Superior temporal gyrus (tissue), 1 donor: ENCODE results near the gene SSH2.
"Not testable (repeated sequence)": the region's sequence is repeated elsewhere in the genome, so short reads cannot be mapped to it uniquely, and the experiment has no call there.

Experiments used
- DNase-seq: peaks from one replicate; pipeline ENCODE4 v3.0.0-alpha.2; 2016; ENCODE audit errors: extremely low spot score

The SSH2 gene

DNA sequence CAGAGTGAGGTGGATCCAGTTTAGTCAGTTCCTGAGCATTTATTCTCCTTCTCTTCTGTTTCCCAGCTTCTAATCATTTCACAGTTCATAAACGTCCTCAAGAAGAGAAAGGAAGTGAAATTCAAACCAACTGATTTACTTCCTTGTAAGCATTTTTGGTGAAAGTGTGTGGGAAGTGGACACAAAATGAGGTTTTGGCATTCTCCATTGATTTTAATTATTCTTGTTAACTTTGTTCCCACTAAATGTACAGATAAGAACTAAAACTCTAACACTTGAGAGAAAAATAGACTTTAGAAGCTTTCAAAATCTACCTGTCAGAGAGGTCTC lies 264.6 kb downstream of the SSH2 start:
- no peak for DNase-seq

DNA sequence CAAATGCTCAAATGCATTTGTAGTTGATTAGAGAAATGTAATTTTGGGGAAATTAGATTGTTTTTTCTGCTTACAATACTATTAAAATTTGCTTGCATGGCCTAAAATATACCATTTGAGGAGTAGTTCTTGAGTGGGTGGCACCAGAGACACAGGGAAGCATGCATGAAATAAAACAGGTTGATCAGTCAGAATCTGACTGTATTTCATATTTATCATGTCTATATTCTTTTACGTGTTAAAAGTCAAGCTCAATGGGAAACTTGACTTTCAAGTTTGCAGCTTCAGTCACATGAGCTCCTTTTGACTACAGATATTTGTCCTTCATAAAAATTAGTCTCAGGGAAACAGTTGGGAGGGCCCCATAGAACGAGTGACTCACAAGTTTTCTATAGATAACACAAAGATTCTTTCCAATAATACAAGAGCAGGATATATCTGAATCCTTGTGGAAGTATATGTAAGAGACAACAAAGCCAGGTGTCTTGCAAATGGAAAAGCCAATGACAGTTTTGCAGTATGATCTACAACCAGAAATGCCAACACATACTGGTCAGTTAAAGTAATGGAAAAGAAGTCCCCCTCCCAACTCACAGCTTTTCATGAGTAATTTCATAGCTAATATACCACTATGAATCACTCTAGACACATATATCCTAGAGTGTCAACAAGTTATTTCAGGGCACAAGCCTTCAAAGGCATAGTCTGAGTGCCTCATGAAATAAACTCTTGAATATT lies 265.1 kb downstream of the SSH2 start:
- DNase-seq: no peak

- no peak for DNase-seq
These were observed 266.9 kb downstream of the SSH2 start for GRCh38 chr17:29663155-29663554.

- DNase-seq: no peak
These were observed 268.8 kb downstream of the SSH2 start for GRCh38 chr17:29661213-29661612.

- DNase-seq: no peak
These were observed 270.9 kb downstream of the SSH2 start for GRCh38 chr17:29659155-29659554.

DNA sequence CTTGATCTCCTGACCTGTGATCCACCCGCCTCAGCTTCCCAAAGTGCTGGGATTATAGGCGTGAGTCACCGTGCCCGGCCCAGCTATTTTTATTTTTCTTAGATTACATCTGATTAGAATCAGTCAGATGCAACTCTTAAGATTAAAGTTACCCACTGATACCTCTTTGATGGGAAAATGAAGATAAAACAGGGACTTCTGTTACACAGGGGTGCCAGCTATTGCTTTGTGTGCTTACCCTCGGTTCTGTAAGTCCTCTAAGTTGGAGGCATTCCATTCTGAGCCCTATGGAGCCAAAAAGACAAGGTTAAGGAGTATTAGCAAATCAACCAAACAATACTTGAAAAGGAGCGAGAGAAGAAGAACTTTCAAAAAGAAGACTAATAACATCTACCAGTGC lies 274.7 kb downstream of the SSH2 start:
- no peak for DNase-seq

- DNase-seq: no peak
These were observed 275.9 kb downstream of the SSH2 start for GRCh38 chr17:29653995-29654714.

GRCh38 chr17:29652976-29653375 lies 277.1 kb downstream of the SSH2 start:
- DNase-seq: no peak

DNA sequence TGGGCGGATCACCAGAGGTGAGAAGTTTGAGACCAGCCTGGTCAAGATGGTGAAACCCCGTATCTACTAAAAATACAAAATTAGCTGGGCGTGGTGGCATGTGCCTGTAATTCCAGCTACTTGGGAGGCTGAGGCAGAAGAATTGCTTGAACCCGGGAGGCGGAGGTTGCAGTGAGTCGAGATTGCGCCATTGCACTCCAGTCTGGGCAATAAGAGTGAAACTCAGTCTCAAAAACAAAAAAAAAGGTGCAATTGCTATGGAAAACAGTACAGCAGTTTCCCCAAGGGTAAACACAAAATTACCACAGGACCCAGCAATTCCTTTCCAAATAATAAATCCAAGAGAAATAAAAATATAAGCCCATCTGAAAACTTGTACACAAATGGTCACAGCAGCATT lies 278.1 kb downstream of the SSH2 start:
- DNase-seq: not testable (repeated sequence)

DNA sequence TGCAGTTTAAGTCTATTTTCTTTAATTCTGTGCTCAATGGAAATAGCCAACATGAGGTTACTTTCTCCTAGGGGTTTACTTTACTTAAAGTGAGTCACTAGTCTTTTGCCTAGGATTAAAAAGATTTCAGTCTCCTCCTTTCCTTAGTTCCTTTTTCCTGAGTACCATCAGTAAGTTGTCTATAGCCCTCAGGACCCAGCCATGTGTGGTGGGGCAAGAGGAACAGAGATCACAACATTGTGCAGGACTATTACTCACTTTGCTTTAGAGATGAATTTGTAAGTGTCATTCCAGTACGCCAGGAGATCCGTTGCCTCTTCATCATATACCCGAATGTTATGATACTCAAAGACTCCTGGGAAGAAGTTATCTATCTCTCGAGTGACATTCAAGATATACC lies 279.6 kb downstream of the SSH2 start:
- DNase-seq: no peak

GRCh38 chr17:29649359-29649758 lies 280.7 kb downstream of the SSH2 start:
- no peak for DNase-seq

- DNase-seq: no peak
These were observed 282.0 kb downstream of the SSH2 start for GRCh38 chr17:29648005-29648404.

DNA sequence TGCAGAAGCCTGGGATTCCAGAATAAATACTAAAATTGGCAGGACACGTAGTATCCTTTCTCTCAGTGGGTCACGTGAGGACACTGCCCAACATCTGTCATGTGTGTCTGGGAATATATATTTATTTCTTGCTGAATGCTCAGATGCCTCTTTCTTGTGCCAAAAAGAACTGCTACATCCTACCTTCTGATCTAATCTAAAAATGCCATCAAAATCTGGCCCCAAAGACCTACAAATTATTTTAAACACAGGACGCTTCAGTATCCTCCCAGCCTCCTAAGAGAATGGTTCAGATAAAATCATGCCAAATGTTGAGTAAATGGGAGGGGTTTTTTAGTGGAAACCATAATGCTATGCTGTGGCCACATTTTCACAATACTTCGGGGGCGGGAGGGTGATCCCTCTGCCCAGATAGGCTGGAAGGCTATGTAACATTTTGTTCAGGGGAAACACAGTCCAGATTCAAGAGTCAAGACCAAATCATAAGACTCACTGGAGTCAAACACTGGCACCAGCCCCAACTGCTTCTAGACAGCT lies 284.4 kb downstream of the SSH2 start:
- DNase-seq: peak; percentile 81

- DNase-seq: no peak
These were observed 286.2 kb downstream of the SSH2 start for GRCh38 chr17:29643817-29644160.

DNA sequence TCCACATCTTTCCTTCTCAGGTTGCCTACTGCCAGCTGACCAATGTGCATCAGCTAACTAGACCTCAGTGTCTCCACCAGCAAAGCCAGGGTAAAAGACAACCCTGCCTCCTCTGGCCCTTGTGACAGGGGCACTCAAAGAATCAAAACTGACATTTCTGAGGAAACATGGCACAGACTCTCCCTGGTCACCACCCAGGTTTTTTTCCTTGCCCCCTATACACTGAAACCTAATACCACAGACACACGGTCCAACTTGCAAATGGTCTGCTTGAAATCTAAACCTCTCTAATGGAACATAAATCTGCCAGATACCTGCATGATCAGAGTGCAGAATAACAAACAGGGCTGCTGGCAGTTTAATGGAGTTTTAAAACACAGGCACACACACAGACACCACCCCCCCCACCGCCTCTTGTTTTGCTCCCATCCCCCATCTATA lies 287.8 kb downstream of the SSH2 start:
- no peak for DNase-seq

DNA sequence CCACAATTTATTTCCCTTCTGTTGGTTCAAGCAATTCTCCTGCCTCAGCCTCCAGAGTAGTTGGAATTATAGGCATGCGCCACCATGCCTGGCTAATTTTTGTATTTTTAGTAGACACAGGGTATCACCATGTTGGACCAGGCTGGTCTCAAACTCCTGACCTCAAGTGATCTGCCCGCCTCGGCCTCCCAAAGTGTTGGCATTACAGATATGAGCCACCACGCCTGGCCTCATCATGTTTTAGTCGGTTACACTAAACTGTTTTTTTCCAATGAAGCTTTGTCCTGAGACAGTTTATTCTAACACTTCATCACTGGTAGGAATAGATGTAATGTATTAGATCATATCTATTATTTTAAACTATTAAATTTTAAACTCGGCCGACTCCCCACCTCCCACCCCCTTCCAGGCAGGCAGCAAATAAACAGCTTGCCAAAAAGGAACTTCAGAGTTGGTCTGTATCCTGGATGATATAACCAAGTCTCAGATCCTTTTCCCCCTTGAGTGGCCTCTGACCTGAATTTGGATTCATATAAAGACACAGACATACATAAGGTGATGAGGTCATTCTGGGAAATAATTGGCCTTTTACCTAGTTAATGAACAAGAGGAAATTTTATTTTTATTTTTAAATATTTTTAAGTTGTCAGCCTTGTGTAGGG lies 288.9 kb downstream of the SSH2 start:
- no peak for DNase-seq

- peak; percentile 46 for DNase-seq
These were observed 289.6 kb downstream of the SSH2 start for GRCh38 chr17:29640413-29640812.

GRCh38 chr17:29633886-29634285 lies 296.1 kb downstream of the SSH2 start:
- no peak for DNase-seq

DNA sequence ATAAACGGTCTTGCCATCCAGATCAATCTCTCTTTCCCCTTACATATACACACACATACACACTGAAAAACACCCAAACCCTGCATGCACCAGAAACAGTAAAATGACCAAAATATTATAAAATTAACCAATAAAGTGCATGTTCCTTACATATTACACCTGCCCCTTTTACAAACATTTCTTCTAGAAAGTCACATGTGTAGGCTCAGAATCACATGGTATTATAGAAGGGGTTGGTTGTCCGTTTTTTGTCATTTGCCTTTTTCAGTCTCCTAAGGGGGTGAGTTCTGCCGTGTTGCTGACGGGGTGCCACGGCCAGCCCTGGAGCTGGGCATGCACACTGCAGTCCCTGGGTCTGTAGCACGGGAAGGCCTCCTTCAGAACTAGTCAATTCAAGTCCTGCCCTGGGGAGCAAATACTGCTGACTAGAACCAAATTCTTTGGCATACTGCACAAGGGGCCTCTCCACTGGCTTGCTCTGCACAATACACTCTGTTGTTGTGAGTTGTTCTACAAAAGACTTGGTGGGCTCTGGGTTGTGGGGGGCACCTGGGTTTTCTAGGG lies 299.3 kb downstream of the SSH2 start:
- no peak for DNase-seq

- no peak for DNase-seq
These were observed 300.2 kb downstream of the SSH2 start for GRCh38 chr17:29629839-29630238.

DNA sequence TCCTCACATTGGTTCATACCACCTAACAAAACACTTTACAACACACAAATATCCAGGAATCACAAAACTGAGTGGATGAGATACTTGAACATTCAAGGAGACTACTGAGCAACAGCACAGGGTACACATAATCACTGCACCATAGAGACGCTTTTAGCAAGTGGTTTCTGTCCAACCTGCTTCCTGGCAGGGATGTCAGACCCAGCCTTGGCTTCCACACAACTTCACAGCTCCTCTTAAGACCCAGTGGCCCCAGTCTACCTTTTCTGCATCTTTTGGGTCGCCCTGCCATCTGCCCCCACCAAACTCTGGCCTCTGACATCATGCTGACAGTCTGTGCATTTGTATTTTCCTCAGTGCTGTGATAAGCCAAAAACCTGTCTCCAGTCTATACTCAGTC lies 301.4 kb downstream of the SSH2 start:
- no peak for DNase-seq

DNA sequence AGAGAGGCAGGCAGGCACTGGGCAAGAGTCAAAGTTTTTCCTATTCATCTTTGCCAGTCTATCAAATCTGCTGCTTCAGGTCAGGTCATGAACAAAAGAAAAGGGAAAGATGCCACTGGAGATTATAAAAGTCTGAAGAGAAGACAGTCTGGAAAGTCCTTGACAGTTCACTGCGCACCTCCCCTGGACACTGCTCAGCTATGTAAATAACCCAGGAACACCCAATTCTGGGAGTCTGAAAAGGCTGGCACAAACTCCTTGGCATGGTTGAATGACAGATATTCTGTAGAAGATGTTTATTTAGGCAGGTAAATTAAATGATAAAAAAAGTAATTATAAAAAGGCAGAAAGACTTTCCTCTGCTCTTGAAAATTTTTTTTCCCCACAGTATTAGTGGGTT lies 302.1 kb downstream of the SSH2 start:
- no peak for DNase-seq
